HUES64 (cell line): ENCODE measurements around the gene MROH7.

Experiments used
- H3K27ac ChIP-seq: 2 replicates; pipeline ENCODE4 v1.7.0; 2013; ENCODE audit warnings: low read depth, low read length, inconsistent platforms
- H3K27me3 ChIP-seq: 2 replicates; pipeline ENCODE4 v1.6.1; 2013; ENCODE audit warnings: mild to moderate bottlenecking, low read length; ENCODE audit not compliant: insufficient read depth
- H3K36me3 ChIP-seq: 2 replicates; pipeline ENCODE4 v1.6.1; 2013; ENCODE audit warnings: mild to moderate bottlenecking, low read length; ENCODE audit not compliant: insufficient read depth
- H3K4me1 ChIP-seq: 2 replicates; pipeline ENCODE4 v1.6.1; 2013; ENCODE audit warnings: mild to moderate bottlenecking, low read length, moderate library complexity; ENCODE audit not compliant: insufficient read depth
- H3K4me3 ChIP-seq: 2 replicates; pipeline ENCODE4 v1.5.1; 2013; ENCODE audit warnings: mild to moderate bottlenecking, low read length, moderate library complexity
- H3K9ac ChIP-seq: 2 replicates; pipeline ENCODE4 v1.6.1; 2013; ENCODE audit warnings: mild to moderate bottlenecking, low read depth, low read length
- H3K9me3 ChIP-seq: 2 replicates; pipeline ENCODE4 v1.6.1; 2013; ENCODE audit warnings: low read depth, low read length; ENCODE audit not compliant: insufficient read depth
- WGBS: fragments of 150-250, 120-280 bp; methylation state at CpG from one replicate; pipeline ENCODE4 v1.1.7; 2013; ENCODE audit warnings: missing lambda C conversion rate; 5-methylcytosine and 5-hydroxymethylcytosine counted together

Gene MROH7

DNA sequence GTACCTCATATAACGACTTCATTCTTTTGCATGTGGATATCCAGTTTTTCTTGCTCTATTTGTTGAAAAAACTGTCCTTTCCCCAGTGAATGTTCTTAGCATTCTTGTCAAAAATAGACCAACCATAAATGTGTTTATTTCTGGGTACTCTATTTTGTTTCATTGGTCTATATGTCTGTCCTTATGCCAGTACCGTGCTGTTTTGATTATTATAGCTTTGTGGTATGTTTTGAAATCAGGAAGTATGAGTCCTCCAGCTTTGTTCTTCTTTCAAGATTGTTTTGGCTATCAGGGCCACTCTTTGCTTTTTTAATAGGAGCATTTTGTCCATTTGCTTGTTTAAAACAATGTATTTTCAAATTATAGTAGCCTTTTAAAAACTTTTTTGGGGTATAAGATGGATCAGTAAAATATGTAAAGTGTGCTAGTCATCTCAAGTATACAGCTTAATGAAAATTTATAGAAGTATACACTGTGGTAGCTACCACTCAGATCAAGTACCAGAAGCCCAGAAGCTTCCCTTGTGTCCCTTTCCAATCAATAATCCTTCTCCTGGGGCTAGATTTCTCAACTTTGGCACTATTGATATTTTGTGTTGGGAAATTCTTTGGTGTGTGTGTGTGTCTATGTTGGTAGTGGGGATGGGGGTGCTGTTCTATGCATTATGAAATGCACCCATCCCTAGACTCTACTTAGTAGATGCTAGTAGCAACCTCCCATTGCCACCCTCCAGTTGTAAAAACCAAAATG lies 16.8 kb downstream of the MROH7 start:
- H3K4me1 ChIP-seq: no peaks in the 10 kb centered on the region
- WGBS: 92% methylated on average over 2 of the region's 2 CpGs
- no peak overlapping the region for H3K4me3 ChIP-seq
- peaks cover 3% of the 10 kb centered on the region; the same call in 1 of the 2 replicates for H3K9me3 ChIP-seq
- no peak overlapping the region for H3K9ac ChIP-seq
- no peak overlapping the region for H3K27ac ChIP-seq
- H3K36me3 ChIP-seq: no peaks in the 10 kb centered on the region
- H3K27me3 ChIP-seq: no peaks in the 10 kb centered on the region

DNA sequence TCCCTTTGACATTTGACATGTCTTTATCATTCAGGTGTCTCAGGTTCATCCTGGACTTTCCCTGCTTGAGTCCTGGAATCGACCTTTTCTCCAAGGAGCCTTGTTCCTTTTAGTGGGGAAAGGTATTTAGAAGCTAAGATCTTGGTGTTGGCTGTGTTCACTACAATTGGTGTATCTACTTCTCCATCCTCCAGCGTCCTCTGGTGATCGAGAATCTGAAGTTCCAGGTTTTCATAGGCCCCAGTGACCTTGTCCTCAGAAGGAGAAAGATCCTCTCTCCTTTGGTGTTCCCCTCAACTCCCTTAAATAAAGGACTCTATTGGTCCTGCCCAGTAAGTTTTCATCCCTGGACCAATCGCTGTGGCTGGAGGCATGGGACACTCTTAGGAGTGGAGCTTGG lies 22.1 kb downstream of the MROH7 start:
- H3K36me3 ChIP-seq: no peaks in the 10 kb centered on the region
- WGBS: 87% methylated on average over 4 of the region's 4 CpGs
- H3K4me1 ChIP-seq: no peaks in the 10 kb centered on the region
- no peak overlapping the region for H3K27ac ChIP-seq
- H3K27me3 ChIP-seq: no peaks in the 10 kb centered on the region
- no peak overlapping the region for H3K9ac ChIP-seq
- no peak overlapping the region for H3K4me3 ChIP-seq
- peaks cover 3% of the 10 kb centered on the region; the same call in 1 of the 2 replicates for H3K9me3 ChIP-seq

DNA sequence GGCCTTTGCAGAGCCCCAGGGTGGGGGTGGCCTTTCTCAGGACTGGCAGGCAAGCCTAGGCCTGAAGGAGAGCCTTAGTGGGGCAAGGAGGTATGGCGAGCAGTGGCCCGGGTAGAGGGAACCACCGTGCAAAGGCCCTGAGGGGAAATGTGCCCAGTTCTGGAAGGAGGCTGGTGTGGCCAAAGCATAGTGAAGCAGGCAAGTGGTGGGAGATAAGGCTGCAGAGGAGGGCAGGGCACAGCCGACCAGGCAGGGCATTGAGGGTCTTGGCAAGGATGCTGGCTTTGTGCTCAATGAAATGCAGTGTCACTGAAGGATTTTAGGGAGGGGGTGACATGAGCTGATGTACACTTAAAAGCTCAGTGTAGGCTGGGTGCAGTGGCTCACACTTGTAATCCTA lies 22.8 kb downstream of the MROH7 start:
- WGBS: 89% methylated on average over 4 of the region's 4 CpGs
- Histone ChIP-seq H3K27ac (no peak overlapping the region), H3K9me3 (peaks cover 3% of the 10 kb centered on the region; the same call in 1 of the 2 replicates), H3K9ac (no peak overlapping the region), H3K4me3 (no peak overlapping the region), H3K36me3 (no peaks in the 10 kb centered on the region), H3K27me3 (no peaks in the 10 kb centered on the region), H3K4me1 (no peaks in the 10 kb centered on the region)

DNA sequence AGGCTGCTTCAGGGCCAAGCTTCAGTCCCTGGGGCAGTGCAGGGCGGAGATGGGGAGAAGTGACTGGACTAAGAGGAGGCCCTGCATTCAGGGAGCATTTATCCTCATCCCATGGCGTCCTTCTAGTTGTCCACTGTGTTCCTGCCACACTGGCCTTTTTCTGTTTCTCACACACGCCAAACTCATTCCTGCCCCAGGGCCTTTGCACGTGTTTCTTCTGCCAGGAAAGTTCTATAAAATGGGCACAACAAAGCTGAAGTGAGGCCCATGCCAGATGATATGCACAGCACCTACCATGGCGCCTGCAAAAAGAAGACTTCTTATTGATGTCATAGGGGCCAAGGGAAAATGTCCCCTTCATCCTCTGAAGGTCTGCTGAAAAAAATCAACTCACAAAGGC lies 24.3 kb downstream of the MROH7 start:
- Histone ChIP-seq H3K27me3 (no peaks in the 10 kb centered on the region), H3K9ac (no peak overlapping the region), H3K36me3 (no peaks in the 10 kb centered on the region), H3K27ac (no peak overlapping the region), H3K4me3 (no peak overlapping the region), H3K9me3 (no peaks in the 10 kb centered on the region), H3K4me1 (no peaks in the 10 kb centered on the region)
- 87% methylated on average over 5 of the region's 5 CpGs for WGBS

DNA sequence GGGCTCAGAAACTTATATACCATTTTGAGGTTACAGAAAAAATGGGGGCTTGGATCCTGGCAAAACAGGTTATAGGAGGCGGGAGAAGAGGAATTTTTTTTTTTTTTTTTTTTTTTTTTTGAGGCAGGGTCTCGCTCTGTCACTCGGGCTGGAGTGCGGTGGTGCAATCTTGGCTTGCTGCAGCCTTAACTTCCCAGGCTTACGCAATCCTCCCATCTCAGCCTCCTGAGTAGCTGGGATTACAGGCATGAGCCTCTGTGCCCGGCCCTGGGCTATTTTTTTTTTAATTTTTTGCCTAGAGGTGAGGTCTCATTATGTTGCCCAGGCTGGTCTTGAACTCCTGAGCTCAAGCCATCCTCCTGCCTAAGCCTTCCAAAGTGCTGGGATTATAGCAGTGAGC lies 24.7 kb downstream of the MROH7 start:
- Histone ChIP-seq H3K27ac (no peak overlapping the region), H3K36me3 (no peaks in the 10 kb centered on the region), H3K4me3 (no peak overlapping the region), H3K9me3 (no peaks in the 10 kb centered on the region), H3K9ac (no peak overlapping the region), H3K27me3 (no peaks in the 10 kb centered on the region), H3K4me1 (no peaks in the 10 kb centered on the region)
- 91% methylated on average over 6 of the region's 6 CpGs for WGBS

DNA sequence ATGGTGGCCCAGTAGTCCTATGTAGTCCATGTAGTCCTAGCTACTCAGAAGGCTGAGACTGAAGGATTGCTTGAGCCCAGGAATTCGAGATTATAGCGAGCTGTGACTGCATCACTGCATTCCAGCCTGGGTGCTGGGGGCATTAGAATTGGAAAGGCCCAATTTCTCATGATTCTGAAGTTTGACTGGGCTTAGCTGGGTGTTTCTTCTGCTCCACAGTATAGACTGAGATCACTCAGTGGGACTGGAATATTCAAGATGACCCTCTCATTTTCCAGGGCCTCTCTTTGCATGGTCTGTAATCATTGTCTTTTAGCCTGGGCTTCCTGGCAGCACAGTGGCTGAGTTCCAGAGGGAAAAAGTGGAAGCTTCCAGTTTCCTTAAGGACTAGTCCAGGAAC lies 26.2 kb downstream of the MROH7 start:
- Histone ChIP-seq H3K4me1 (no peaks in the 10 kb centered on the region), H3K27ac (no peak overlapping the region), H3K36me3 (no peaks in the 10 kb centered on the region), H3K27me3 (no peaks in the 10 kb centered on the region), H3K9ac (no peak overlapping the region), H3K4me3 (no peak overlapping the region), H3K9me3 (no peaks in the 10 kb centered on the region)
- 83% methylated on average over 2 of the region's 2 CpGs for WGBS

DNA sequence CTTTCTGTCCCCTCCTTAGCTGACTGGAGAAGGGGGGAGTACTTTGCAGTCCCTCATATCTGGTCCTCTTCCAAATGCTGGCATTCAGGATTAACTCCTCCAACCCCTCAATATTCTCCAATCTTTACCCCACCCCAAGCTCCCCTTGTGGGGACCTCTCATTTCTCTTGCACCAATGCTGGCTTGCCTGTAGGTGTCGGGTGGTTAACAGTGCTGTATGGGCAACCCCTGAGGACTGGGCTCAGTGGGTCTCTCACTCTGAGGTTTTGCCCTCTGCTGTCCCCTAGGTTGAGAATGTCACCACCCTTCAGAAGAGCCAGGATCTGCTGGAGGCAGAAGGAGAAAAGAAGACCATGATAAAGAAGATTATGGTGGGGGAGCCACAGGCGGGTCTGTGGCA lies 27.0 kb downstream of the MROH7 start:
- no peak overlapping the region for H3K27ac ChIP-seq
- H3K36me3 ChIP-seq: no peaks in the 10 kb centered on the region
- H3K27me3 ChIP-seq: no peaks in the 10 kb centered on the region
- no peak overlapping the region for H3K4me3 ChIP-seq
- no peaks in the 10 kb centered on the region for H3K9me3 ChIP-seq
- no peaks in the 10 kb centered on the region for H3K4me1 ChIP-seq
- 87% methylated on average over 2 of the region's 2 CpGs for WGBS
- no peak overlapping the region for H3K9ac ChIP-seq

DNA sequence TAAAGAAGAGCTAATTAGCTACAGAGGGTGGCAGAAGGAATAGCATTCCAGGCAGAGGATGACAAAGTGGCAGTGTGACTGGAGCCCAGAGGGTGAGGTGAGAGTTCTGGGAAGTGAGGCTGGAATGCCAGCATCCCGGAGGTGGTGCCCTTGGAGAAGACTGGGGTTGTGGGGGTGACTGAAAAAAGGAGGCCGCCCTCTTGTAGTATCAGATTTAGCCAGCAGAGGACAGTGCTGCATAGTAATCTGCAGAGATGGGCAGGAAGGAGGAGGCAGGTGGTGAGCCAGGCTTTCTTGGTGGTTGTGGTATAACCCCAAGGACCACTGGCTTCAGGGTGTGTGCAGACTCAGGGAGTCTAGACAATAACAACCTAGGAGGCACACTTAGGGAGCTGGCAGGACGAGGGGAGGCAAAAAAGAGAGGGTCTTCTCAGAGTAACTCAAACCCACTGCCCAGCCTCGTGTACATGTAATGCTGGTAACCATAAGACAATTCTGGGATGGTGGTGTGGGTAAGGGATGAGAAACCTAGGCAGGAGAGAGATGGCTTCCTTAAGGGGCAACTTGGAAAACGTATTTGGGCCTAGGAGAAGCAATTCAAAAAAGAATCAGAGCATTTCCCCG lies 30.5 kb downstream of the MROH7 start:
- Histone ChIP-seq H3K4me1 (no peaks in the 10 kb centered on the region), H3K9me3 (no peaks in the 10 kb centered on the region), H3K9ac (no peak overlapping the region), H3K27me3 (no peaks in the 10 kb centered on the region), H3K27ac (no peak overlapping the region), H3K4me3 (no peak overlapping the region), H3K36me3 (no peaks in the 10 kb centered on the region)
- 36% methylated on average over 6 of the region's 6 CpGs for WGBS

DNA sequence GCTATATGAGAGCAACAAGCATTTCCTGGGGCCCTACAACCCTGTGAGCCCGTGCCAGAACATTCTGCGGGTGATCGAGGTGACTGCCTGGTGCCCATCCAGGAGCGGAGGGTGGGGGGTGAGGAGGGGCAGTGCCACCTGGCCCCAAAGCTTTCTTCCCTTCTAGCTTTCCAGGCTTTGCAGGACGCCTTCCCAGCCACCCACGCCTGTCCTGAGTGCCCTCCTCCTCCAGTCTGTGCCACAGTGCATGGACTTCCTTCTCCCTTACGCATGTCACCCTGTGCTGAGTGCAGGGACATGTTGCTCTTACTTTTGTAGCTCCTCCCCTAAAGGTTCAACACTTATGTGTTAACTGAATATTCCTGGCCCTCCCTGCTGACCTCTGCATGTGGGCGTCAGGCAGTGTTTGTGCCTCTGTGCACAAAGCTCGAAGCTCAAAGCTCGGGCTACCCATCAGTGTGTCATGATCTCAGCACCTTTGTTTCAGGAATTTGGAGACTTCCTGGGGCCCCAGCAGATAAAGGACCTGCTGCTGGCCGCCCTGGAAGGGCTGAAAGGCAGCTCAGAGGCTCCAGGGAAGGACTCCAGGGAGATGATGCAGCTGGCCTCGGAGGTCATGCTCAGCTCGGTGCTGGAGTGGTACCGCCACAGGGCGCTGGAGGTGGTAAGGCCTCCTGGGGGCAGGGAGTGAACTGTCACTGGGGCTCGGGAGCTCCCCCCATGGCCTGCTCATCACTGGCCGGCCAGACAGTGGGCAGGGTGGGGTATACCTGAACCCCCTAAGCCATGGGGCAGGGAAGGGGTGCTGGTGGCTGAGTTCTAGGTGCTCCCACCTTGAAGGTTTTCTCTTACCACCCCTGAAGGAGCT lies 37.4 kb downstream of the MROH7 start:
- Histone ChIP-seq H3K9me3 (no peaks in the 10 kb centered on the region), H3K9ac (no peak overlapping the region), H3K27me3 (no peaks in the 10 kb centered on the region), H3K36me3 (no peaks in the 10 kb centered on the region), H3K27ac (no peak overlapping the region), H3K4me1 (no peaks in the 10 kb centered on the region), H3K4me3 (no peak overlapping the region)
- WGBS: 78% methylated on average over 17 of the region's 17 CpGs

DNA sequence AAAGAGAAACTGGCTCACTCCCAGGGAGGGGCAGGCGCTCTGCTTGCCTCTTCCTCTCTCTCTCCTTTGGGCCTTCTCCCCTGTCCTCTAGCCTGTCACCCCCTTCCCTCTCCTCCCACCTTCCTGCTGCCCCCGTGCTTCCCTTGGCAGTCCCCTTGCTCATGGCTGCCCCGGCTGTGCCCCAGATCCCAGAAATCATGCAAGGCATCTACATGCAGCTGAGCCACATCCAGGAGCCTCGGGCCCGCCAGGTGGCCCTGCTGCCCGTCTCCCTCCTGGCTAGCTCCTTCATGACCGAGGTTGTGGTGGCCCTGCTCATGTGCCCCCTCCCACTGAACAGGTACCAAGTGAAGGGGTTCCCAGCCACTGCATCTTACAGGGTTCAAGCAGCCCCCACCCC lies 38.1 kb downstream of the MROH7 start:
- no peak overlapping the region for H3K9ac ChIP-seq
- H3K36me3 ChIP-seq: no peaks in the 10 kb centered on the region
- H3K4me1 ChIP-seq: no peaks in the 10 kb centered on the region
- H3K4me3 ChIP-seq: no peak overlapping the region
- 86% methylated on average over 7 of the region's 7 CpGs for WGBS
- no peaks in the 10 kb centered on the region for H3K27me3 ChIP-seq
- H3K9me3 ChIP-seq: no peaks in the 10 kb centered on the region
- no peak overlapping the region for H3K27ac ChIP-seq

DNA sequence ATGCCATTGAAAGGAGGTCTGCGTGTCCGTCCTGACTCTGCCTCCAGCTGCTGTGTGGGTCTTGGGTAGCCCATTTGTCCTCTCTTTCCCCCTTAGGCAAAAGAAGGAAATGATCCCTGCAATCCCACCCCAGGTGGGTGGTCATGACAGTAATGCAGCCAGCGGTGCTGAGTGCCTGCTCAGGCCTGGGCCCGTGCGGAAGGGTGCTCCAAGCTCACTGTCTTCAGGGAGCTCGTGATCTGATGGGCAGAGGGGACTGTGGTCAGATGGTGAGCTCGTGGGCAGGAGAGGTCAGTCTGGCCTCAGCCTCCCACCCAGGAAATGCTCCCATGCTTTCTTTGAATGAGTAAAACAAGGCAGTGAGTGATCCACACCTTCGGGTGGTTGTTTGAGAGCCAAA lies 38.8 kb downstream of the MROH7 start:
- no peak overlapping the region for H3K9ac ChIP-seq
- H3K4me1 ChIP-seq: no peaks in the 10 kb centered on the region
- 83% methylated on average over 8 of the region's 8 CpGs for WGBS
- H3K9me3 ChIP-seq: no peaks in the 10 kb centered on the region
- H3K27ac ChIP-seq: no peak overlapping the region
- no peaks in the 10 kb centered on the region for H3K36me3 ChIP-seq
- no peaks in the 10 kb centered on the region for H3K27me3 ChIP-seq
- H3K4me3 ChIP-seq: no peak overlapping the region
